HG03342 (cell line): ENCODE data around the gene INTS7.
"Not testable (repeated sequence)": the region's sequence is repeated elsewhere in the genome, so short reads cannot be mapped to it uniquely, and the experiment has no call there.

Source experiments
- ATAC-seq: cut with Tn5 transposase; IDR thresholded peaks from one replicate; pipeline ENCODE4 v1.9.1; 2021; ENCODE audit warnings: mild to moderate bottlenecking, moderate library complexity; ENCODE audit not compliant: unreplicated experiment

INTS7 gene

GRCh38 chr1:212035835-212036605, 663 bp upstream of the INTS7 start:
- ATAC-seq = peak; percentile 25

DNA sequence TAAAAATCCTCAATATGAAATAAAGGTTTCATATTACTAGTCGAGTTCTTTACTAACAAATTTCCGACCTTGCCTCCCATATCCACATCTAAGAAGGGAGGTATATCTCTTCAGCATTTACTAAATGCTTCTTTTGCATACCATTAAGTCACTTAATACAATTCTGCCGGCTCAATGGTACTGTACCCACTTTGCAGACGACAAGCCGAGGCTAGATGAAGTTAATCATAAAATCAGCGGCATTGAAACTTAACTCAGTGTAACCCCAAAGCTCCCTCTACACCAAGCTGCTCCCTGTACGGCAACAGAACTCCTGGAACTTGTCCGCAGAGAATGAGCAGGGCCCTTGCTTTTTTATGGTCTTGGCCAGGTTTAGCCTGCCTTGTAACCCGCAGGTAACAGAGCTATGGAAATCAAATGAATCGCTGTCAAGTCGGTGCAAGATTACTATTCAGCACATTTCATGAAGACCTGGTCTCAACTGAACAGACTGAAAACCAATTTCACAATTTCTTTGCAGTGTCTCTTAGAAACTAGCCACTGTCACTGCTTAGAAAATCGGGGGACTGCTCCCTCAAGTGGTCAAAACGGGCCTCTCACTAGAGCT, 738 bp downstream of the INTS7 start:
- ATAC-seq = peak; percentile 7

GRCh38 chr1:212030936-212031528, 4.3 kb downstream of the INTS7 start:
- no peak for ATAC-seq

DNA sequence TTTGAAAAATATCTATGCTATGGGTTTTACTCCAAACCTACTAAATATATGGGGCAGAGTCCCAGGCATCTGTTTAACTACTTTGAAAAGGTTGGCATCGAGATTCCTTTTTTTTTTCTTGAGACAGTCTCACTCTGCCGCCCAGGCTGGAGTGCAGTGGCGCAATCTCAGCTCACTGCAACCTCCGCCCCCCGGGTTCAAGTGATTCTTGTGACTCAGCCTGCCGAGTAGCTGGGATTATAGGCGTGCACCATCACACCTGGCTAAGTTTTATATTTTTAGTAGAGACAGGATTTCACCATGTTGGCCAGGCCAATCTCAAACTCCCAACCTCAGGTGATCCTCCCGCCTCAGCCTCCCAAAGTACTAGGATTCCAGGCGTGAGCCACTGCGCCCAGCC, 7.6 kb downstream of the INTS7 start:
- ATAC-seq = not testable (repeated sequence)

DNA sequence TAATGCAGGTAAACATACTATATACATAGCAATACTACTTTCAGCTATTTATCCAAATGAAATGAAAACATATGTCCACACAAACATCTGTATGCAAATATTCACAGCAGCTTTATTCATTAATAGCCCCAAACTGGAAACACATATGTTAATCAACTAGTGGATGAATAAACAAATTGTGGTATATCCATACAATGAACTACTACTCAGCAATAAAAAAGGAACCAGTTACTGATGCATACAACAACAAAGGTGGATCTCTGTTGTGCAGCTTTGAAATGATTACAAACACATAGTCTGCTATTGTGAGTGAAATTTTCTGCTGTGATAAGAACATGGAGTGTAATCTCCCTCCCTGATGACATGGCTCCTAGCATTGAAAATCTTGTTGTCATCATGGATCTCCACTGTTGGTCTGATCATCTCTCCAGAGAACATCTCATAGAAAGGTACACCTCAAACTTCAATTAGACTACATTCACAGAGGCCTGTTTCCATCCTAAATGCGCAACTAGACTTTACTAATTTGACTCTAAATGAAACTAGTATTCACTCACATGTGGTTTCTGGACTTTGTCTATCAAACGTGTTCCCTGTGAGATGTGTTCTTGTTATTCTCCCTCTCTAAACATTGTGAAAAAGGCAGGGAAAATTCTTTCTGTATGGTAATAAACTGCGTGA, 10.7 kb downstream of the INTS7 start:
- no peak for ATAC-seq

DNA sequence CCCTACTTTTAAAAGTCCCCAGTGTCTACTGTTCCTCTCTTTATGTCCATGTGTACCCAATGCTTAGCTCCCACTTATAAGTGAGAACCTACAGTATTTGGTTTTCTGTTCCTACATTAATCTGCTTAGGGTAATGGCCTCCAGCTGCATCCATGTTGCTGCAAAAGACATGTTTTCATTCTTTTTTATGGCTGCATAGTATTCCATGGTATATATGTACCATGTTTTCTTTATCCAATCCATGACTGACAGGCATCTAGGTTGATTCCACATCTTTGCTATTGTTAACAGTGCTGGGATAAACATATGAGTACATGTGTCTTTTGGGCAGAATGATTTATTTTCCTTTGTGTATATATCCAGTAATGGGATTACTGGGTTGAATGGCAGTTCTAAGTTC, 12.4 kb downstream of the INTS7 start:
- ATAC-seq = not testable (repeated sequence)

DNA sequence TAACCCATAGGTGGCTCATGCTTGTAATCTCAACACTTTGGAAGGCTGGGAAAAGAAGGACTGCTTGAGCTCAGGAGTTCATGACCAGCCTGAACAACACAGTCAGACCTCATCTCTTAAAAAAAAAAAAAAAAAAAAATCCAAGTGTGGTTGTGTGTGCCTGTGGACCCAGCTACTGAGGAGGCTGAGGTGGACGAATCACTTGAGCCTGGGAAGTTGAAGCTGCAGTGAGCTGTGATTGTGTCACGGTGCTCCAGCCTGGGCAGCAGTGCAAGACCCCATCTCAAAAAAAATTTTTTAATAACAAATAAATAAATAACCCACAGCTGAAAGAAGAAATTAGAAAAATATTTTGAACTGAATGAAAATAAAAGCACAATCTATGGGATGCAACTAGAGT, 13.8 kb downstream of the INTS7 start:
- no peak for ATAC-seq

DNA sequence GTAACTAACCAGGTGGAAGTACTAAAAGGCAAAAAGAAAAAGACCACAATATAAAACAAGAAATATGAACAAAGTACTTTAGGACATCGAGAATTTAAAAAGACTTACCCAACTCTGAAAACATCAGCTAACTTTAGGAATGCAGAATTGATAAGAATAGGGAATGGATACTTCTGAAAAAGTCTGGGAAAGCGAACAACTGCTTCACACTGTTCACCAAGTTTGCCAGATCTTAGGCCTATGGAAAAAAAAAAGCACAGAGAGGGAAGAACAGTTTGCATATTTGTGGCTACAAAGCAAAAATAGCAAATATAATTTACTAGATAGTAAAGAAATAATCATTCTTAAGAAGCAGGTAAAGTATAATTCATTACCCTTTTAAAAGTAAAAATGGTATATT, 14.4 kb downstream of the INTS7 start:
- ATAC-seq = no peak

DNA sequence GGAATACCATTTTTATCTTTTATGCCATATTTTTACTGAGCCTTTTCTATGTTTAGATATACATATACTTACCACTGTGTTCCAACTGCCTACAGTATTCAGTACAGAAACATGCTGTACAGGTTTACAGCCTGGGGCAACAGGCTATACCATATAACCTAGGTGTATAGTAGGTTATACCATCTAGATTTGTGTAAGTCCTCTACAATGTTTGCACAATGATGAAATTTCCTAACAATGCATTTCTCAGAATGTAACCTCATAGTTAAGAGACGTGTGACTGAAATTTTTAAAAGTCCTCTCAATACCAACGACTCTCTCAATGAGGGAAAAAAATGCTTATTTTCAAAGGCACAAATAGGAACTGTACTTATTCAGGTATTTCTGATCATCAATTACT, 21.7 kb downstream of the INTS7 start:
- ATAC-seq = no peak

GRCh38 chr1:212012034-212012740, 23.2 kb downstream of the INTS7 start:
- ATAC-seq = peak; percentile 88

- no peak for ATAC-seq
These were observed 25.4 kb downstream of the INTS7 start for GRCh38 chr1:212010004-212010403.

DNA sequence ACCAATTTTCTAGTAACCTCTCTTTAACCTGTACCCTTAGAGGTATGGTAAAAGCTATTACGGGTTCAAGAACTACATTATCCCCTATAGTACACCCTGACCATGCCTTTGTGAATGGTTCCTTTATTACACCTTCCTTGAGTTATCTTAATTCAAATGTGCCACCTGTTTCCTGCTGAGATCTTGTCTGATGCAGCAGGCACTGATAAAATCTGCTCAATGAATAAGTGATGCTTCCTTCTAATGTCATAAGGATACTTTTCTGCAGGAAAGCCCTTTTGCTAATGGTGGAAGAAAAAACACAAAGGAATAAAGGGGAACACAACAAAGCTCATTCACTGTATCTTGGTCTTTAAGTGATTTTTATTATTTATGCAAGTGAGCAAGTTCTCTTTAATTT, 25.8 kb downstream of the INTS7 start:
- ATAC-seq = no peak

DNA sequence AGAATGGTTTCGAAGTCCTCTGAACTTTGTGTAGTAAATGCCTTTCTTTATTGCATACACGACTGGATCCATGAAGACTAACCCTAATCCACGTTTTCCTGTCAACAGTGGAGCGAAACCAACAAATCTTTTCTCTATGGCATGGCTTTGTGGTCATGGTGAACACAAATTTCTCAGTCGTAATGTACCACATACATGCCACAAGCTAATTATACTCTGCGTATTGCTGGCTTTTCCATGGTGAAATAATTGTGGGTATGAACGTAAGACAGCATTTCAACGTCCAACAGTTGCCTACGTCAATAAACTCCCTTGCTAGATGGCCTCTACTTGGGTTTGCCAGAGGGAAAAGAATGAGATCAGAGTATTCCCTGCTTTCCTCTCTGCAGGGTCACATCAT, 27.5 kb downstream of the INTS7 start:
- no peak for ATAC-seq

- no peak for ATAC-seq
These were observed 28.2 kb downstream of the INTS7 start for GRCh38 chr1:212007178-212007577.

GRCh38 chr1:212004895-212005608, 30.3 kb downstream of the INTS7 start:
- ATAC-seq = no peak

GRCh38 chr1:212002536-212002935, 32.8 kb downstream of the INTS7 start:
- ATAC-seq = no peak

DNA sequence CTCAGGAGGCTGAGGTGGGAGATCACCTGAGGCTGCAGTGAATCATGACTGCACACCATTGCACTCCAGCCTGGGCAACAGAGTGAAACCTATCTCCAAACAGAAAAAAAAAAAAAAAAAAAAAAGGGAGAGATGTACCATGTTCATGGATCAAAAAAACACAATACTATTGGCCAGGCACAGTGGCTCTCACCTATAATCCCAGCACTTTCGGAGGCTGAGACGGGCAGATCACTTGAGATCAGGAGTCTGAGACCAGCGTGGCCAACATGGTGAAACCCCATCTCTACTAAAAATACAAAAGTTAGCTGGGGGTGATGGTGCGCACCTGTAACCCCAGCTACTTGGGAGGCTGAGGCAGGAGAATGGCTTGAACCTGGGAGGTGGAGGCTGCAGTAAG, 37.9 kb downstream of the INTS7 start:
- ATAC-seq = not testable (repeated sequence)

DNA sequence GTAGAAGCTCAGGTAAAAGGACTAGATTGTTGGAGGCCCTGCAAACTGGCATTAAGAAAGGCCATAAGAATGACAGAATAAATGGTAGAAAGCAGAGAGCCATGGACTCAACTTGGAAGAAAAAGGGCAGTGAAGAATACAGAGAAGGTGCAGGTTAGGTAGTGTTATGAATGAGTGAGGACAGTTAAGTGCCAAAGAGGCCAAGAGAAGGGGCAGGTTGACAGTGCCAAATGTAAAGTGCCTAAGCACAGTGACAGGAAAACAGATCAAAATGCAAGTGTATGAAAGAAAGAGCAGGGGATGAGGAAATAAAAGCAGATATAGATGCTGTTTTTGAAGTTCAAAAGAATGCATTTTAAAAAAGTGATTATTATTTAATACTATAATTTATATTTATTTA, 43.7 kb downstream of the INTS7 start:
- no peak for ATAC-seq

DNA sequence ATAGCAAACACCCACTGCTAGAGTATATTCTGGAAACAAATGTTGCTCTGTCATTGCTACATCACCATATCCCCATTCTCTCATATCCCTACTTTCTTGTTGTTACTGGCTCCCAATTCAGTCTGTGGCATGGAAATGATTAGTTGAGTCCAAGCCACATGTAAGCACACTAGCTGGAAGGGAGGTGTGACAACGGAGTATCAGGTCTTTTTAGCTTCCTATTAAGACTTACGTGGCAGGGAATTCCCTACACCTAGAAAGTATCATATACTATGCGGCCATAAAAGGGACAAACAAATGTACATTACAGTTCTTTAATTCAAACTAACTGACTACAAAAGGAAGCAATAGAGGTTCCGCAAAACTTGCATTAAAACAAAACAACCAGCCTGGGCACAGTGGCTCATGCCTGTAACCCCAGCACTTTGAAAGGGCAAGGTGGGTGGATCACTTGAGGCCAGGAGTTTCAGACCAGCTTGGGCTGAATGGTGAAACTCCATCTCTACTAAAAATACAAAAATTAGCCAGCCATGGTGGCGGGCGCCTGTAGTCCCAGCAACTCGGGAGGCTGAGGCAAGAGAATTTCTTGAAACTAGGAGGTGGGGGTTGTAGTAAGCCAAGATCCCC, 48.6 kb downstream of the INTS7 start:
- no peak for ATAC-seq
